Measurements from ENCODE around the gene CLNK. TPM values are rescaled to one million over a fixed set of nuclear protein-coding genes. Genes with fewer than 3 reads are reported as not detected.

CLNK gene
- total and polyA plus RNA-seq, 2 donors (not counting 1 experiment from before 2014, with no cell fraction given): 0.57 to 0.75 TPM

DNA sequence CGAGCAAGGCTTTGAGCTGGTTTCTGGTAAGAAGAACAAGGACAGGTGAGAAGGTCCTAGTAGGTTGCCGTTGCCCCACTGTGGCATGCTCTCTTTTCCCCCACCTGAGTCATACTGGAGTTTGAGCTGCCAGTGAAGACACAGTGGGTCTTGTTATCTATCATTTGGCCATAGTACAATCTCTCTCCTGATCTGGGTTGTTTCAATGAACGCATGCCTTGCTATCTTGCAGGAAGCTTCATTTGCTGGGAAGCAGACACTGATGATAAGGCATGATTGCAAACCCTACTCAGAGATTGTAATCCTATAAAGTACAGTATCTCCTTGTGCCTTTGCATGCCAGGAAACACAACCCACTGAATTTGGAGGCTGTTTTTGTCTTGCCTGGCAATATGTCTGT, 77.4 kb downstream of the CLNK start:
- ChIA-PET CTCF (interaction anchor here (0.6 kb wide), 1 partner anchor 36 kb away, joined by 7 read pairs; no protein-coding TSS in a partner anchor), POLR2A (no interaction called here)
- no peak for DNase-seq
- Histone ChIP-seq H3K4me1 (ENCODE audit: control insufficient read depth in 2 of 2, insufficient read depth in 2 of 2, low read length in 2 of 2) (no peaks in the 10 kb centered on the region), H3K4me3 (ENCODE audit: control extremely low read depth in 1 of 5, extremely low read depth in 1 of 5, insufficient read depth in 1 of 5, low read depth in 2 of 5, low read length in 4 of 5) (no peak overlapping the region), H2AFZ (ENCODE audit: insufficient read depth, low read depth, low read length, poor library complexity, severe bottlenecking) (no peak overlapping the region), H3K27me3 (replicated peaks in 1 of 4; ENCODE audit: control extremely low read depth in 1 of 4, control insufficient read depth in 3 of 4, insufficient read depth in 4 of 4, low read length in 3 of 4) (no peaks in the 10 kb centered on the region), H4K20me1 (ENCODE audit: control insufficient read depth, insufficient read depth, low read length, poor library complexity, severe bottlenecking) (no peaks in the 10 kb centered on the region), H3K4me2 (replicated peaks; ENCODE audit: low read depth, low read length, poor library complexity, severe bottlenecking) (no peak overlapping the region), H3K9me3 (ENCODE audit: control extremely low read depth in 1 of 3, control insufficient read depth in 2 of 3, insufficient read depth in 1 of 3, low read length in 2 of 3) (no peaks in the 10 kb centered on the region), H3K9ac (ENCODE audit: low read length) (no peak overlapping the region), H3K79me2 (ENCODE audit: control insufficient read depth, insufficient read depth, low read length) (no peaks in the 10 kb centered on the region), H3K36me3 (replicated peaks in 1 of 2; ENCODE audit: control extremely low read depth in 1 of 2, control insufficient read depth in 1 of 2, extremely low read depth in 1 of 2, insufficient read depth in 2 of 2, low read length in 1 of 2) (no peaks in the 10 kb centered on the region), H3K27ac (ENCODE audit: low read length in 2 of 2) (no peak overlapping the region)
- Mint-ChIP-seq H3K9me3 (ENCODE audit: insufficient read depth) (no peaks in the 10 kb centered on the region), H3K4me1 (no peaks in the 10 kb centered on the region), H3K27ac (no peak overlapping the region), H3K4me3 (no peak overlapping the region), H3K27me3 (no peaks in the 10 kb centered on the region)
- TF ChIP-seq CTCF (IDR thresholded peaks at IDR 0.05): no peak
- ATAC-seq (ENCODE audit: low read depth): no peak
- 86% methylated on average over 3 of the region's 3 CpGs for WGBS (ENCODE audit: insufficient coverage)
- intact Hi-C loops (cut with micrococcal nuclease): no loop called here

DNA sequence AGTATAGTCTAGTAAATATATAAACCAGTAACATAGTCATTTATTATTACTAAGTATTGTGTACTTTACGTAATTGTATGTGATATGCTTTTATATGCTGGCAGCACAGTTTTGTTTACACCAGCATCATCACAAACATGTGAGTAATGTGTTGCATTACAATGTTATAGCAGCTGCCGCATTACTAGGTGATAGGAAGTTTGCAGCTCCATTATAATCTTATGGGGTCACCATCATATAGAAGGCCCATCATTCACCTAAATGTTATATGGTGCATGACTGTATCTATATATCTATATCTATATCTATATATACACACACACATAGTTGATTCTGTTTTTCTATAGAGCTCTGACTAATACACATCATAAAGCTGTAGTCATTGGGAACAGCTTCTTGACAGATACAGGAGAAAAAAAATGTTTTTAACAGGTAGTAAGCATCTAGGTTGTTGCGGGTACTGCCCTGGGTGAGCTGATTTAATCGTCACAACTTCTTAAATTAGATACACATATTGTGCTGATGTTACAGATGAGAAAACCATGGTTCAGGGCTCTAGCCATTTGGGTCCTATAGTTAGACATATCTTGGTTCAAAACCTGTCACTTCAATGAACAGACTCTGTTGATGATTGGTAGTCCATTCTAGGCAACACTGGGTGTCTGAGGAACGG, 77.9 kb downstream of the CLNK start:
- Mint-ChIP-seq H3K9me3 (ENCODE audit: insufficient read depth) (no peaks in the 10 kb centered on the region), H3K27me3 (no peaks in the 10 kb centered on the region), H3K4me1 (no peaks in the 10 kb centered on the region), H3K4me3 (no peak overlapping the region), H3K27ac (no peak overlapping the region)
- DNase-seq (no peak), ATAC-seq (ENCODE audit: low read depth) (no peak)
- TF ChIP-seq CTCF (IDR thresholded peaks at IDR 0.05) (no peak), EZH2 (IDR thresholded peaks at IDR 0.05; ENCODE audit: borderline replicate concordance, insufficient read depth, low read depth, low read length, poor library complexity, severe bottlenecking) (no peak)
- no peak overlapping the region for H2AFZ ChIP-seq (ENCODE audit: insufficient read depth, low read depth, low read length, poor library complexity, severe bottlenecking)
- no peak overlapping the region for H3K4me3 ChIP-seq (ENCODE audit: control extremely low read depth in 1 of 5, extremely low read depth in 1 of 5, insufficient read depth in 1 of 5, low read depth in 2 of 5, low read length in 4 of 5)
- CTCF ChIA-PET: no interaction called here
- no peaks in the 10 kb centered on the region for H3K27me3 ChIP-seq (replicated peaks in 1 of 4; ENCODE audit: control extremely low read depth in 1 of 4, control insufficient read depth in 3 of 4, insufficient read depth in 4 of 4, low read length in 3 of 4)
- POLR2A ChIA-PET: no interaction called here
- H3K4me2 ChIP-seq (replicated peaks; ENCODE audit: low read depth, low read length, poor library complexity, severe bottlenecking): no peak overlapping the region
- H3K36me3 ChIP-seq (replicated peaks in 1 of 2; ENCODE audit: control extremely low read depth in 1 of 2, control insufficient read depth in 1 of 2, extremely low read depth in 1 of 2, insufficient read depth in 2 of 2, low read length in 1 of 2): no peaks in the 10 kb centered on the region
- WGBS (ENCODE audit: insufficient coverage): 0% methylated on average over 1 of the region's 5 CpGs
- no peaks in the 10 kb centered on the region for H3K9me3 ChIP-seq (ENCODE audit: control extremely low read depth in 1 of 3, control insufficient read depth in 2 of 3, insufficient read depth in 1 of 3, low read length in 2 of 3)
- intact Hi-C loops (cut with micrococcal nuclease): no loop called here
- no peaks in the 10 kb centered on the region for H4K20me1 ChIP-seq (ENCODE audit: control insufficient read depth, insufficient read depth, low read length, poor library complexity, severe bottlenecking)
- no peaks in the 10 kb centered on the region for H3K4me1 ChIP-seq (ENCODE audit: control insufficient read depth in 2 of 2, insufficient read depth in 2 of 2, low read length in 2 of 2)
- H3K79me2 ChIP-seq (ENCODE audit: control insufficient read depth, insufficient read depth, low read length): no peaks in the 10 kb centered on the region
- H3K27ac ChIP-seq (ENCODE audit: low read length in 2 of 2): no peak overlapping the region
- no peak overlapping the region for H3K9ac ChIP-seq (ENCODE audit: low read length)

Measured in B cell (primary cell).